Mucosa of descending colon (tissue), 3 donors: ENCODE results near the gene COX4I1. TPM values are rescaled to one million over a fixed set of nuclear protein-coding genes. Genes with fewer than 3 reads are reported as not detected.
"Not testable (repeated sequence)": the region's sequence is repeated elsewhere in the genome, so short reads cannot be mapped to it uniquely, and the experiment has no call there.

ENCODE experiments used
- ATAC-seq: fragments of 200-7000 bp; cut with Tn5 transposase; one replicate; pipeline ENCODE4 v1.9.1; 2020; ENCODE audit warnings: mild to moderate bottlenecking, moderate library complexity
- DNase-seq, 3 donors: peaks; one replicate each; pipeline ENCODE4 v3.0.0-alpha.2; 2020
- H3K36me3 ChIP-seq: fragments of 200-600 bp; one replicate; pipeline ENCODE4 v1.8.0; 2021; ENCODE audit warnings: low read depth, mild to moderate bottlenecking
- H3K4me1 ChIP-seq: fragments of 200-600 bp; one replicate; pipeline ENCODE4 v1.8.0; 2021; ENCODE audit warnings: low read depth, mild to moderate bottlenecking
- H3K4me3 ChIP-seq: fragments of 200-600 bp; one replicate; pipeline ENCODE4 v1.8.0; 2021; ENCODE audit warnings: mild to moderate bottlenecking
- H3K9me3 ChIP-seq: fragments of 200-600 bp; one replicate; pipeline ENCODE4 v1.8.0; 2021; ENCODE audit warnings: mild to moderate bottlenecking
- intact Hi-C, 2 donors: fragments of 100-400 bp; cut with DNase I in 1 of 2; cut with micrococcal nuclease in 1 of 2; formaldehyde crosslinking; loops; one replicate each; pipeline versions ENCODE4 v1.11.0 to v1.11.1; 2022; cut with DNase I, micrococcal nuclease
- total RNA-seq, 3 donors: library from RNA; stranded (reverse); fragmentation: NEBNext Ultra II Directional in 2 of 3; extraction: Animal tissue kit (Norgen Biotek cat#: 25700) in 2 of 3; gene quantifications; one replicate each; pipeline versions ENCODE4 v1.2.1 to v1.2.4, GENCODE V29; 2021 to 2023
- TF ChIP-seq, protein P1 (sequence below): fragments of 200-600 bp; IDR thresholded peaks from one replicate; pipeline ENCODE4 v1.8.0; 2022; ENCODE audit warnings: antibody characterized with exemption, mild to moderate bottlenecking
- donor health status: DM: no; HTN: no; CAD: no; lungs with moderate emphysema.
- donor health status: DM: no; HTN: no; CAD: no.
- donor health status: DM: no; HTN: yes; CAD: no.

Gene COX4I1
- total RNA-seq, 3 donors from 2014 or later: 793 to 1,140 (median 1,020) TPM

DNA sequence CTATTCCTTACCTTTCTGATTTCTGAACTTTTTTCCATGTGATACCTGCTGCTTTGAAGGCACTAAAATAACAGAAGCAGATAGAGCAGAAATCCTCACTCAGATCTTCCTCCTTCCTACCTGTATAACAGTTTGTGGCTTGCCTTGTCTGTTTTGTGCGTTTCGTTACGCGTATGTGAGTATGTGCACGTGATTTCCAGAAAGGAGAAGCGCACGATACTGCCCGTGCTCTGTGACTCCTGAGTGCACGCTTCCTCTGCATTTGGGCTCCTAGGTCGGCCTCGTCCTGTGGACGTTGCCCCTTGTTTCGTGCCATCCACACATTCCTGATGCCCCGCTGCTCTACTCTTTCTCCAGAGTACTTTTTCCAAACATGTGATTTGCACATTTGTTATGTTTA is 4.1 kb downstream of the COX4I1 start:
- H3K4me1 ChIP-seq: peaks cover 13% of the 10 kb centered on the region
- TF ChIP-seq, protein P1, sequence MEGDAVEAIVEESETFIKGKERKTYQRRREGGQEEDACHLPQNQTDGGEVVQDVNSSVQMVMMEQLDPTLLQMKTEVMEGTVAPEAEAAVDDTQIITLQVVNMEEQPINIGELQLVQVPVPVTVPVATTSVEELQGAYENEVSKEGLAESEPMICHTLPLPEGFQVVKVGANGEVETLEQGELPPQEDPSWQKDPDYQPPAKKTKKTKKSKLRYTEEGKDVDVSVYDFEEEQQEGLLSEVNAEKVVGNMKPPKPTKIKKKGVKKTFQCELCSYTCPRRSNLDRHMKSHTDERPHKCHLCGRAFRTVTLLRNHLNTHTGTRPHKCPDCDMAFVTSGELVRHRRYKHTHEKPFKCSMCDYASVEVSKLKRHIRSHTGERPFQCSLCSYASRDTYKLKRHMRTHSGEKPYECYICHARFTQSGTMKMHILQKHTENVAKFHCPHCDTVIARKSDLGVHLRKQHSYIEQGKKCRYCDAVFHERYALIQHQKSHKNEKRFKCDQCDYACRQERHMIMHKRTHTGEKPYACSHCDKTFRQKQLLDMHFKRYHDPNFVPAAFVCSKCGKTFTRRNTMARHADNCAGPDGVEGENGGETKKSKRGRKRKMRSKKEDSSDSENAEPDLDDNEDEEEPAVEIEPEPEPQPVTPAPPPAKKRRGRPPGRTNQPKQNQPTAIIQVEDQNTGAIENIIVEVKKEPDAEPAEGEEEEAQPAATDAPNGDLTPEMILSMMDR: no peak
- ATAC-seq (no peak), DNase-seq (no peak)
- no peak overlapping the region for H3K4me3 ChIP-seq
- intact Hi-C loops: no loop called here
- H3K36me3 ChIP-seq: peaks cover 15% of the 10 kb centered on the region
- H3K9me3 ChIP-seq: no peaks in the 10 kb centered on the region

DNA sequence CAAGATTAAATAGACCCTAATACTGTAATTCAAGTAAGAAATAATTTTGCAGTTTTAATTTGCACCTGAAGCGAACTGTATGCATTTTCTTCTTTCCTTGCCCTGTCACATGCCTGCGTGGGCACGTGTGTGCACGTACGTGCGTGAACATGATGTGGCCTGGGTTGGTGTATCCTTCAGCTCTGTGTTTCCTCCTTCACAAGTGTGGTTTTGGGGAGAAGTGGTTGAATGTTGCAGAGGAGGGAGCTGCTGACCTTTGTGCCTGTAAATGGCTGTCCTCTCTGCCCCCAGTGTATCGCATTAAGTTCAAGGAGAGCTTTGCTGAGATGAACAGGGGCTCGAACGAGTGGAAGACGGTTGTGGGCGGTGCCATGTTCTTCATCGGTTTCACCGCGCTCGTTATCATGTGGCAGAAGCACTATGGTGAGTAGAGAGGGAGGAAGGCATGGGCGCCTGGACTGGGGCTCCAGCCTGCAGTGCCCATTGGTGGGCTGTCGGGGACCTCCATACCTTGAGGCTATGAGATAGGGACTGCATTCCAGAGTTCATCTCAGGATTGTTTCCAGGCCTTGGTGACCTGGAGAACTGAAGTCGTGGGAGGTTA is 6.0 kb downstream of the COX4I1 start:
- TF ChIP-seq, protein P1: no peak
- Histone ChIP-seq H3K36me3 (peaks cover 15% of the 10 kb centered on the region), H3K4me3 (no peak overlapping the region), H3K4me1 (peaks cover 8% of the 10 kb centered on the region), H3K9me3 (no peaks in the 10 kb centered on the region)
- ATAC-seq (no peak), DNase-seq (no peak)
- intact Hi-C loops: no loop called here

GRCh38 chr16:85806539-85806938 is 7.0 kb downstream of the COX4I1 start:
- Histone ChIP-seq H3K9me3 (no peaks in the 10 kb centered on the region), H3K36me3 (peaks cover 15% of the 10 kb centered on the region), H3K4me1 (no peaks in the 10 kb centered on the region), H3K4me3 (no peak overlapping the region)
- intact Hi-C loops: no loop called here
- no peak for DNase-seq
- TF ChIP-seq, protein P1: no peak
- ATAC-seq: no peak

DNA sequence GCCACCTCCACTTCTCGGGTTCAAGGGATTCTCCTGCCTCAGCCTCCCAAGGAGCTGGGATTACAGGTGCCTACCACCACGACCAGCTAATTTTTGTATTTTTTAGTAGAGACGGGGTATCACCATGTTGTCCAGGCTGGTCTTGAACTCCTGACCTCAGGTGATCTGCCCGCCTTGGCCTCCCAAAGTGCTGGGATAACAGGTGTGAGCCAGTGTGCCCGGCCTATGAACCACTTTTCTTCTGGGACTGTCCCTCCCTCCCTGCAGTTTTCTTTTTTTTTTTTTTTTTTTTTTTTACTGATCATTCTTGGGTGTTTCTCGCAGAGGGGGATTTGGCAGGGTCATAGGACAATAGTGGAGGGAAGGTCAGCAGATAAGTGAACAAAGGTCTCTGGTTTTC is 7.8 kb downstream of the COX4I1 start:
- ATAC-seq, H3K9me3 ChIP-seq, DNase-seq, H3K4me1 ChIP-seq, intact Hi-C loops, H3K4me3 ChIP-seq: not testable (repeated sequence)
- H3K36me3 ChIP-seq: peaks cover 15% of the 10 kb centered on the region

GRCh38 chr16:85808104-85808503 is 8.6 kb downstream of the COX4I1 start:
- intact Hi-C loops, H3K4me1 ChIP-seq, ATAC-seq, H3K4me3 ChIP-seq, DNase-seq, H3K9me3 ChIP-seq: not testable (repeated sequence)
- peaks cover 15% of the 10 kb centered on the region for H3K36me3 ChIP-seq

DNA sequence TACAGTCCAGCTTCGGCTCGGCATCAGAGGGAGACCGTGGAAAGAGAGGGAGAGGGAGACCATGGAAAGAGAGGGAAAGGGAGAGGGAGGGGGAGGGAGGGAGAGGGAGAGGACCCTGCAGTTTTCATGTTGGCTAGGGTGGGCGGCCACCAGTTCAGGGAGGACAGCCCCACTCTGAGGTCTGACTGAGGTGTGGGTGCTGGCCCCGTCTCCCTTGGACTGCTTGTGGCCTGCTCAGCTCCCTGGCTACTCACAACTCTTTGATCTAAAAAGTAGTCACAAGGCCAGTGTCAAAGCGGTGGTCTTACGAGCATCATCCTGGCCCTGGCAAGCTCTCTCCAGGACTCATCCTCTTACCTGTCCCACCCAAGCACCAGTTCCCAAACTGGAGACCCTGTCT is 9.4 kb downstream of the COX4I1 start:
- ATAC-seq (no peak), DNase-seq (no peak)
- TF ChIP-seq, protein P1: no peak
- Histone ChIP-seq H3K36me3 (peaks cover 15% of the 10 kb centered on the region), H3K9me3 (no peaks in the 10 kb centered on the region), H3K4me3 (no peak overlapping the region), H3K4me1 (no peaks in the 10 kb centered on the region)
- intact Hi-C loops: no loop called here

- no peak for ATAC-seq
- Histone ChIP-seq H3K4me3 (no peak overlapping the region), H3K9me3 (no peaks in the 10 kb centered on the region), H3K4me1 (no peaks in the 10 kb centered on the region), H3K36me3 (peaks cover 15% of the 10 kb centered on the region)
- DNase-seq: no peak
- intact Hi-C loops: no loop called here
- TF ChIP-seq, protein P1: no peak
Observed at GRCh38 chr16:85809645-85810044, 10.2 kb downstream of the COX4I1 start.
